Measurements from ENCODE around the gene C12orf75.

DNA sequence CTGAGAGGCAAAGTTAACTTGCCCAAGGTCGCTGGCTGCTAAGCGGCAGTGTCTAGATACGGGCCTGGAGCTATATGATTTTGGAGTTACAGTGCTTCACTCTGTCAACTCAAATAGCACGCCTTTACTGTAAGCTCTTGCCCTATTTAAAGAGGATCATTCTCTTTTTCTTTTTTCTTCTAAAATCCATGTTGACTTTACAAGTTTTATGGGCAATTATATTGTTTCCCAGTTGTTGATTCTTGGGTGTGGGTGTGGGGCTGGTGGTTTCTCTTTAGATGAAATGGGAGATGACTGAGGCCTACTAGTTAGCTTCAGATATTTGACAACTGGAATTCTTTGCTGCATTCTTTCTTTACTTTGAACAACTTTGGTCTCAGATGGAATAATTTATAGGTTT is 70.7 kb downstream of the C12orf75 start:
- TF ChIP-seq, protein P1, sequence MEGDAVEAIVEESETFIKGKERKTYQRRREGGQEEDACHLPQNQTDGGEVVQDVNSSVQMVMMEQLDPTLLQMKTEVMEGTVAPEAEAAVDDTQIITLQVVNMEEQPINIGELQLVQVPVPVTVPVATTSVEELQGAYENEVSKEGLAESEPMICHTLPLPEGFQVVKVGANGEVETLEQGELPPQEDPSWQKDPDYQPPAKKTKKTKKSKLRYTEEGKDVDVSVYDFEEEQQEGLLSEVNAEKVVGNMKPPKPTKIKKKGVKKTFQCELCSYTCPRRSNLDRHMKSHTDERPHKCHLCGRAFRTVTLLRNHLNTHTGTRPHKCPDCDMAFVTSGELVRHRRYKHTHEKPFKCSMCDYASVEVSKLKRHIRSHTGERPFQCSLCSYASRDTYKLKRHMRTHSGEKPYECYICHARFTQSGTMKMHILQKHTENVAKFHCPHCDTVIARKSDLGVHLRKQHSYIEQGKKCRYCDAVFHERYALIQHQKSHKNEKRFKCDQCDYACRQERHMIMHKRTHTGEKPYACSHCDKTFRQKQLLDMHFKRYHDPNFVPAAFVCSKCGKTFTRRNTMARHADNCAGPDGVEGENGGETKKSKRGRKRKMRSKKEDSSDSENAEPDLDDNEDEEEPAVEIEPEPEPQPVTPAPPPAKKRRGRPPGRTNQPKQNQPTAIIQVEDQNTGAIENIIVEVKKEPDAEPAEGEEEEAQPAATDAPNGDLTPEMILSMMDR (conservative IDR thresholded peaks at IDR 0.05; ENCODE audit: low read depth, low read length), result no peak
- no peak for TF ChIP-seq EZH2 (IDR thresholded peaks at IDR 0.05; ENCODE audit: borderline replicate concordance, low read depth, low read length, poor library complexity, severe bottlenecking)

All from A673 (cell line).